K562 (cell line): ENCODE measurements around the gene RNU6-1. TPM values are rescaled to one million over a fixed set of nuclear protein-coding genes. Genes with fewer than 3 reads are reported as not detected.
A peak's percentile ranks its signal among the peaks of the same experiment; 100 is the strongest.

Experiments
- DDX20 ChIP-seq: fragments of 450-650 bp; IDR thresholded peaks from 2 replicates; pipeline ENCODE4 v1.6.1; 2016; ENCODE audit warnings: missing genetic modification characterization, low read depth, mild to moderate bottlenecking, missing compliant biosample characterization, moderate library complexity
- ERF ChIP-seq: fragments of 450-650 bp; formaldehyde crosslinking; IDR thresholded peaks from 2 replicates; pipeline ENCODE4 v1.4.0; 2020; ENCODE audit warnings: mild to moderate bottlenecking, mixed read lengths
- ETV6 ChIP-seq, 3 experiments: fragments of 150-350 bp in 1 of 3; sonication (generic) in 1 of 3; formaldehyde crosslinking in 1 of 3; IDR thresholded peaks; 2 replicates each; pipeline versions ENCODE4 v1.6.1 to v1.8.0; 2014 to 2022; ENCODE audit warnings: borderline replicate concordance in 2 of 3, low read depth in 2 of 3, antibody characterized with exemption in 1 of 3, low read length in 1 of 3, mild to moderate bottlenecking in 1 of 3, missing genetic modification reagents in 1 of 3
- KAT8 ChIP-seq: fragments of 450-650 bp; IDR thresholded peaks from 2 replicates; pipeline ENCODE4 v1.6.1; 2016; ENCODE audit warnings: low read depth, mild to moderate bottlenecking
- KLF16 ChIP-seq: IDR thresholded peaks from 2 replicates; pipeline ENCODE4 v1.6.1; 2016; ENCODE audit warnings: antibody characterized with exemption
- SMARCA4 ChIP-seq: fragments of 450-650 bp; IDR thresholded peaks from 2 replicates; pipeline ENCODE4 v1.6.1; 2016
- ZFP36 ChIP-seq: fragments of 150-350 bp; IDR thresholded peaks from 2 replicates; pipeline ENCODE4 v1.6.1; 2018; ENCODE audit warnings: low read length, low read depth; ENCODE audit not compliant: partially characterized antibody
- ZNF324 ChIP-seq: fragments of 250-450 bp; sonication (Bioruptor Pico); IDR thresholded peaks from 2 replicates; pipeline ENCODE4 v1.4.0; 2020; ENCODE audit warnings: mild to moderate bottlenecking
- ZNF76 ChIP-seq: fragments of 250-450 bp; sonication (Bioruptor Pico); IDR thresholded peaks from 2 replicates; pipeline ENCODE4 v1.4.0; 2020; ENCODE audit warnings: mild to moderate bottlenecking, moderate library complexity, borderline replicate concordance
- ZNF778 ChIP-seq: fragments of 450-650 bp; formaldehyde crosslinking; IDR thresholded peaks from 2 replicates; pipeline ENCODE4 v1.4.0; 2020; ENCODE audit warnings: mild to moderate bottlenecking, moderate library complexity
- polyA plus RNA-seq, 8 experiments: library from polyadenylated mRNA; depleted of rRNA in 4 of 8; stranded (reverse) in 5 of 8; unstranded in 3 of 8; fragments of >200 nt; fragmentation: Nextera tagmentation in 2 of 8; fragmentation: Illumina TruSeq in 1 of 8; extraction: Ambion mirVana in 2 of 8; extraction: Trizol in 1 of 8; gene quantifications; 2 replicates each; pipeline versions ENCODE4 v1.2.1 to v1.2.3, GENCODE V29; 2011 to 2014; ENCODE audit warnings: inconsistent platforms in 1 of 8, missing spikeins in 1 of 8
- total RNA-seq, 7 experiments: library from RNA; depleted of rRNA in 6 of 7; stranded (reverse); fragments of >200 nt in 6 of 7; fragmentation: Illumina TruSeq in 2 of 7; extraction: Trizol in 2 of 7; gene quantifications; 2 replicates each; pipeline versions ENCODE4 v1.2.1 to v1.2.3, GENCODE V29; 2011 to 2021; ENCODE audit warnings: low replicate concordance in 1 of 7
- TF ChIP-seq, protein P1 (sequence below): sonication (generic); formaldehyde crosslinking; IDR thresholded peaks from 2 replicates; pipeline ENCODE4 v1.8.0; 2023; ENCODE audit warnings: missing genetic modification reagents, mild to moderate bottlenecking, borderline replicate concordance
- TF ChIP-seq, protein P2 (sequence below): fragments of 450-650 bp; IDR thresholded peaks from 2 replicates; pipeline ENCODE4 v1.6.1; 2017; ENCODE audit warnings: antibody characterized with exemption, mild to moderate bottlenecking
- TF ChIP-seq, protein P3 (sequence below): sonication (generic); formaldehyde crosslinking; IDR thresholded peaks from 2 replicates; pipeline ENCODE4 v1.8.0; 2022; ENCODE audit warnings: missing genetic modification reagents, mild to moderate bottlenecking, moderate library complexity, borderline replicate concordance

The RNU6-1 gene
- total and polyA plus RNA-seq, 9 of the 15 experiments (the other 6 are each of a cell fraction or from before 2014, with no cell fraction given), result not detected

DNA sequence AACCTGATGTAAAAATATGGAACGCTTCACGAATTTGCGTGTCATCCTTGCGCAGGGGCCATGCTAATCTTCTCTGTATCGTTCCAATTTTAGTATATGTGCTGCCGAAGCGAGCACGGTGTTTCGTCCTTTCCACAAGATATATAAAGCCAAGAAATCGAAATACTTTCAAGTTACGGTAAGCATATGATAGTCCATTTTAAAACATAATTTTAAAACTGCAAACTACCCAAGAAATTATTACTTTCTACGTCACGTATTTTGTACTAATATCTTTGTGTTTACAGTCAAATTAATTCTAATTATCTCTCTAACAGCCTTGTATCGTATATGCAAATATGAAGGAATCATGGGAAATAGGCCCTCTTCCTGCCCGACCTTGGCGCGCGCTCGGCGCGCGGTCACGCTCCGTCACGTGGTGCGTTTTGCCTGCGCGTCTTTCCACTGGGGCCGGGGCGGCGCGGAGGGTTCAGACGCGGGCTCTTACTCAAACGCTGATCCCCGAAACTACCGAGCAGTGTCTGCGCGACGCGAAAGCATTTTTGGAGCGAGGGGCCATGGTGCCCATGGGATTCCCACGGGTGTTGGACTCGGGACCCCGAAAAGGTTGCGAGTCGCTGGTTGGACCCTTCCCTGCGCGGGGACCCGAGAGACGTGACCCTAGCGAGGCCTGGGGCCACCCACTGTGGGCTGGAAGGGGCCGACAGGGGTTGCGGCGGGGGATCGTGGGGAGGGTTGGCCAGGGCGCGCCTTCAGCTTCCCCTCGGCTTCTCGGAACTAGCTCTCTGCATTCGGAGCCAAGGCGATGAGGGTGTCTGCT lies at the start of gene RNU6-1 (continued):
- TF ChIP-seq, protein P1, sequence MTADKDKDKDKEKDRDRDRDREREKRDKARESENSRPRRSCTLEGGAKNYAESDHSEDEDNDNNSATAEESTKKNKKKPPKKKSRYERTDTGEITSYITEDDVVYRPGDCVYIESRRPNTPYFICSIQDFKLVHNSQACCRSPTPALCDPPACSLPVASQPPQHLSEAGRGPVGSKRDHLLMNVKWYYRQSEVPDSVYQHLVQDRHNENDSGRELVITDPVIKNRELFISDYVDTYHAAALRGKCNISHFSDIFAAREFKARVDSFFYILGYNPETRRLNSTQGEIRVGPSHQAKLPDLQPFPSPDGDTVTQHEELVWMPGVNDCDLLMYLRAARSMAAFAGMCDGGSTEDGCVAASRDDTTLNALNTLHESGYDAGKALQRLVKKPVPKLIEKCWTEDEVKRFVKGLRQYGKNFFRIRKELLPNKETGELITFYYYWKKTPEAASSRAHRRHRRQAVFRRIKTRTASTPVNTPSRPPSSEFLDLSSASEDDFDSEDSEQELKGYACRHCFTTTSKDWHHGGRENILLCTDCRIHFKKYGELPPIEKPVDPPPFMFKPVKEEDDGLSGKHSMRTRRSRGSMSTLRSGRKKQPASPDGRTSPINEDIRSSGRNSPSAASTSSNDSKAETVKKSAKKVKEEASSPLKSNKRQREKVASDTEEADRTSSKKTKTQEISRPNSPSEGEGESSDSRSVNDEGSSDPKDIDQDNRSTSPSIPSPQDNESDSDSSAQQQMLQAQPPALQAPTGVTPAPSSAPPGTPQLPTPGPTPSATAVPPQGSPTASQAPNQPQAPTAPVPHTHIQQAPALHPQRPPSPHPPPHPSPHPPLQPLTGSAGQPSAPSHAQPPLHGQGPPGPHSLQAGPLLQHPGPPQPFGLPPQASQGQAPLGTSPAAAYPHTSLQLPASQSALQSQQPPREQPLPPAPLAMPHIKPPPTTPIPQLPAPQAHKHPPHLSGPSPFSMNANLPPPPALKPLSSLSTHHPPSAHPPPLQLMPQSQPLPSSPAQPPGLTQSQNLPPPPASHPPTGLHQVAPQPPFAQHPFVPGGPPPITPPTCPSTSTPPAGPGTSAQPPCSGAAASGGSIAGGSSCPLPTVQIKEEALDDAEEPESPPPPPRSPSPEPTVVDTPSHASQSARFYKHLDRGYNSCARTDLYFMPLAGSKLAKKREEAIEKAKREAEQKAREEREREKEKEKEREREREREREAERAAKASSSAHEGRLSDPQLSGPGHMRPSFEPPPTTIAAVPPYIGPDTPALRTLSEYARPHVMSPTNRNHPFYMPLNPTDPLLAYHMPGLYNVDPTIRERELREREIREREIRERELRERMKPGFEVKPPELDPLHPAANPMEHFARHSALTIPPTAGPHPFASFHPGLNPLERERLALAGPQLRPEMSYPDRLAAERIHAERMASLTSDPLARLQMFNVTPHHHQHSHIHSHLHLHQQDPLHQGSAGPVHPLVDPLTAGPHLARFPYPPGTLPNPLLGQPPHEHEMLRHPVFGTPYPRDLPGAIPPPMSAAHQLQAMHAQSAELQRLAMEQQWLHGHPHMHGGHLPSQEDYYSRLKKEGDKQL (CRISPR knock-in tag), result no peak
- no peak for TF ChIP-seq ETV6 (IDR thresholded peaks at IDR 0.05; ENCODE audit: borderline replicate concordance in 1 of 2, low read depth in 2 of 2, low read length in 1 of 2)
- no peak for TF ChIP-seq ETV6 (CRISPR knock-in tag; IDR thresholded peaks at IDR 0.05; ENCODE audit: borderline replicate concordance)
- TF ChIP-seq ZNF76, result no peak
- TF ChIP-seq, protein P2, sequence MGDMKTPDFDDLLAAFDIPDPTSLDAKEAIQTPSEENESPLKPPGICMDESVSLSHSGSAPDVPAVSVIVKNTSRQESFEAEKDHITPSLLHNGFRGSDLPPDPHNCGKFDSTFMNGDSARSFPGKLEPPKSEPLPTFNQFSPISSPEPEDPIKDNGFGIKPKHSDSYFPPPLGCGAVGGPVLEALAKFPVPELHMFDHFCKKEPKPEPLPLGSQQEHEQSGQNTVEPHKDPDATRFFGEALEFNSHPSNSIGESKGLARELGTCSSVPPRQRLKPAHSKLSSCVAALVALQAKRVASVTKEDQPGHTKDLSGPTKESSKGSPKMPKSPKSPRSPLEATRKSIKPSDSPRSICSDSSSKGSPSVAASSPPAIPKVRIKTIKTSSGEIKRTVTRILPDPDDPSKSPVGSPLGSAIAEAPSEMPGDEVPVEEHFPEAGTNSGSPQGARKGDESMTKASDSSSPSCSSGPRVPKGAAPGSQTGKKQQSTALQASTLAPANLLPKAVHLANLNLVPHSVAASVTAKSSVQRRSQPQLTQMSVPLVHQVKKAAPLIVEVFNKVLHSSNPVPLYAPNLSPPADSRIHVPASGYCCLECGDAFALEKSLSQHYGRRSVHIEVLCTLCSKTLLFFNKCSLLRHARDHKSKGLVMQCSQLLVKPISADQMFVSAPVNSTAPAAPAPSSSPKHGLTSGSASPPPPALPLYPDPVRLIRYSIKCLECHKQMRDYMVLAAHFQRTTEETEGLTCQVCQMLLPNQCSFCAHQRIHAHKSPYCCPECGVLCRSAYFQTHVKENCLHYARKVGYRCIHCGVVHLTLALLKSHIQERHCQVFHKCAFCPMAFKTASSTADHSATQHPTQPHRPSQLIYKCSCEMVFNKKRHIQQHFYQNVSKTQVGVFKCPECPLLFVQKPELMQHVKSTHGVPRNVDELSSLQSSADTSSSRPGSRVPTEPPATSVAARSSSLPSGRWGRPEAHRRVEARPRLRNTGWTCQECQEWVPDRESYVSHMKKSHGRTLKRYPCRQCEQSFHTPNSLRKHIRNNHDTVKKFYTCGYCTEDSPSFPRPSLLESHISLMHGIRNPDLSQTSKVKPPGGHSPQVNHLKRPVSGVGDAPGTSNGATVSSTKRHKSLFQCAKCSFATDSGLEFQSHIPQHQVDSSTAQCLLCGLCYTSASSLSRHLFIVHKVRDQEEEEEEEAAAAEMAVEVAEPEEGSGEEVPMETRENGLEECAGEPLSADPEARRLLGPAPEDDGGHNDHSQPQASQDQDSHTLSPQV, result peak; percentile 92
- TF ChIP-seq, protein P3, sequence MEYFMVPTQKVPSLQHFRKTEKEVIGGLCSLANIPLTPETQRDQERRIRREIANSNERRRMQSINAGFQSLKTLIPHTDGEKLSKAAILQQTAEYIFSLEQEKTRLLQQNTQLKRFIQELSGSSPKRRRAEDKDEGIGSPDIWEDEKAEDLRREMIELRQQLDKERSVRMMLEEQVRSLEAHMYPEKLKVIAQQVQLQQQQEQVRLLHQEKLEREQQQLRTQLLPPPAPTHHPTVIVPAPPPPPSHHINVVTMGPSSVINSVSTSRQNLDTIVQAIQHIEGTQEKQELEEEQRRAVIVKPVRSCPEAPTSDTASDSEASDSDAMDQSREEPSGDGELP, result peak; percentile 79
- TF ChIP-seq ZNF778, result no peak
- no peak for TF ChIP-seq KAT8
- no peak for TF ChIP-seq ZFP36
- no peak for TF ChIP-seq SMARCA4
- TF ChIP-seq ERF (CRISPR knock-in tag), result no peak
- TF ChIP-seq KLF16, result no peak
- TF ChIP-seq DDX20 (tag), result no peak
- TF ChIP-seq ZNF324, result no peak
